Measurements from ENCODE around the gene MTO1. TPM values are rescaled to one million over a fixed set of nuclear protein-coding genes. Genes with fewer than 3 reads are reported as not detected.
"Not testable (repeated sequence)": the region's sequence is repeated elsewhere in the genome, so short reads cannot be mapped to it uniquely, and the experiment has no call there.

The MTO1 gene
- total RNA-seq, 1 donor from 2014 or later = 25.7 TPM

DNA sequence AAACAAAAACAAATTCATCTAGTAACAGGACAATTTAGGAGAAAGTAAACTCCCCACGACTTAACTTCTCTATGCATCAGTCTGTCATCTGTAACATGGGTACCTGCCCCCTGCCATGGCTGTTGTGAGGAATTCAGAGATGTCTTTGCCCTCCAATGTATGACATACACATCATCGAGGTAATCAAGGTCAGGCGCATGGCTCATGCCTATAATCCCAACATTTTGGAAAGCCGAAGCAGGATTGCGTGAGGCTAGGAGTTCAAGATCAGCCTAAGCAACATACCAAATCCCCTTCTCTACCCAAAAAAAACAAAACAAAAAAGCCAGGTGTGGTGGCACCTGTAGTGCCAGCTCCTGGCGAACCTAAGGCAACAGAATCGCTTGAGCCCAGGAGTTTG lies 50.3 kb downstream of the MTO1 start:
- ATAC-seq (no peak), DNase-seq (no peak)
- Histone ChIP-seq H3K27me3 (ENCODE audit: low read depth) (no peaks in the 10 kb centered on the region), H3K4me1 (peaks cover 22% of the 10 kb centered on the region), H3K9me3 (no peaks in the 10 kb centered on the region), H3K36me3 (peaks cover 35% of the 10 kb centered on the region), H3K4me3 (no peak overlapping the region), H3K27ac (no peak overlapping the region)
- TF ChIP-seq, protein P1, sequence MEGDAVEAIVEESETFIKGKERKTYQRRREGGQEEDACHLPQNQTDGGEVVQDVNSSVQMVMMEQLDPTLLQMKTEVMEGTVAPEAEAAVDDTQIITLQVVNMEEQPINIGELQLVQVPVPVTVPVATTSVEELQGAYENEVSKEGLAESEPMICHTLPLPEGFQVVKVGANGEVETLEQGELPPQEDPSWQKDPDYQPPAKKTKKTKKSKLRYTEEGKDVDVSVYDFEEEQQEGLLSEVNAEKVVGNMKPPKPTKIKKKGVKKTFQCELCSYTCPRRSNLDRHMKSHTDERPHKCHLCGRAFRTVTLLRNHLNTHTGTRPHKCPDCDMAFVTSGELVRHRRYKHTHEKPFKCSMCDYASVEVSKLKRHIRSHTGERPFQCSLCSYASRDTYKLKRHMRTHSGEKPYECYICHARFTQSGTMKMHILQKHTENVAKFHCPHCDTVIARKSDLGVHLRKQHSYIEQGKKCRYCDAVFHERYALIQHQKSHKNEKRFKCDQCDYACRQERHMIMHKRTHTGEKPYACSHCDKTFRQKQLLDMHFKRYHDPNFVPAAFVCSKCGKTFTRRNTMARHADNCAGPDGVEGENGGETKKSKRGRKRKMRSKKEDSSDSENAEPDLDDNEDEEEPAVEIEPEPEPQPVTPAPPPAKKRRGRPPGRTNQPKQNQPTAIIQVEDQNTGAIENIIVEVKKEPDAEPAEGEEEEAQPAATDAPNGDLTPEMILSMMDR (IDR thresholded peaks at IDR 0.05) = no peak
- intact Hi-C loops (cut with DNase I) = no loop called here

DNA sequence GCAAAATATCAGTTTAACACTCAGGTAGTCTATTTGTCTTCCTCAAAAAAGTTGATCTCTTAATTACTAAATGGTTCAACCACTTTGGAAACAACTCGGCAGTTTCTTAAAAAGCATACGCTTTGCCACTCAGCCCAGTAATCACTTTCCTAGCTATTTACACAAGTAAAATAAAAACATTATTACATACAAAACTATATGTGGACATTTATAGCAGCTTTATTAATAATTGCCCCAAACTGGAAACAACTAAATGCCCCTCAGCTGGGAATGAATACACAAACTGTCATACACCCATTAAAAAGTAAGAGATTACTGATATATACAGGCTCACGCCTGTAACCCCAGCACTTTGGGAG lies 51.9 kb downstream of the MTO1 start:
- intact Hi-C loops (cut with DNase I) = no loop called here
- ATAC-seq (peak in 1 of 2 donors; percentile 3), DNase-seq (no peak)
- Histone ChIP-seq H3K27ac (no peak overlapping the region), H3K9me3 (no peaks in the 10 kb centered on the region), H3K27me3 (ENCODE audit: low read depth) (no peaks in the 10 kb centered on the region), H3K4me3 (no peak overlapping the region), H3K4me1 (peaks cover 37% of the 10 kb centered on the region), H3K36me3 (peaks cover 51% of the 10 kb centered on the region)
- TF ChIP-seq, protein P1 (IDR thresholded peaks at IDR 0.05) = no peak

DNA sequence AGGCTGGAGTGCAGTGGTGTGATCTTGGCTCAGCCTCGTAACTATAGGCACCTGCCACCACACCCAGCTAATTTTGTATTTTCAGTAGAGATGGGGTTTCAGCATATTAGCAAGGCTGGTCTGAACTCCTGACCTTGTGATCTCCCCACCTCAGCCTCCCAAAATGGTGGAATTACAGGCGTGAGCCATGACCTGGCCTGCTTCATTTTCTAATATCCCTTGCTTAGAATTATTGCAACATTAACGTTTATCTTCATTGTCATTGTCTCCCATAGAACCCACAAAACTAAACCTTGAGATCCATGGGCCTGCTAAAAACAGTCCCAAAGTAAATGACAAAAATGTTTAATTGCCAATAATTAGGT lies 53.2 kb downstream of the MTO1 start:
- Histone ChIP-seq H3K4me1 (peaks cover 50% of the 10 kb centered on the region), H3K4me3 (no peak overlapping the region), H3K9me3 (no peaks in the 10 kb centered on the region), H3K36me3 (peaks cover 63% of the 10 kb centered on the region), H3K27ac (no peak overlapping the region), H3K27me3 (ENCODE audit: low read depth) (no peaks in the 10 kb centered on the region)
- TF ChIP-seq, protein P1 (IDR thresholded peaks at IDR 0.05) = no peak
- DNase-seq = no peak
- no peak for ATAC-seq
- intact Hi-C loops (cut with DNase I) = loop anchor here (5.0 kb wide), 1 partner anchor 93 kb away; no protein-coding TSS in a partner anchor

DNA sequence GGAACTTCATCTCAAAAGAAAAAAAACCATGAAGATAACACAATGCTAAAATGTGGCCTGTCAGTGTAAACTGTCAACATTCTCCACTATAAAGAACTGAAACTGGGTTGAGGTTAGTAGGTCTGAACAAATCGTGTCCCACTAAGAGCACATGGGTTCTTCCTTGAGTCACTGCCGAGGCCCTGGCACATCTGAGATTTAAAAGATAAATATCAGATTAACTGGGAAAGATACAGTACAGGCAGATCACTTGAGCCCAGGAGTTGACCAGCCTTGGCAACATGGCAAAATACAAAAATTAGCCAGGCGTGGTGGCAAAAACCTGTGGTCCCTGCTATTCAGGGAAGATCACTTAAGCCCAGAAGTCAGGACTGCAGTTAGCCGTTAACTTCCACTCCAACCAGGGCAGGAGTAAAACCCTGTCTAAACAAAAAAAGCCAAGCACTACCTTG lies 53.7 kb downstream of the MTO1 start:
- peaks cover 50% of the 10 kb centered on the region for H3K4me1 ChIP-seq
- peaks cover 68% of the 10 kb centered on the region for H3K36me3 ChIP-seq
- intact Hi-C loops (cut with DNase I) = loop anchor here (5.0 kb wide), 1 partner anchor 92 kb away; no protein-coding TSS in a partner anchor
- H3K27me3 ChIP-seq (ENCODE audit: low read depth) = no peaks in the 10 kb centered on the region
- DNase-seq = no peak
- H3K9me3 ChIP-seq = no peaks in the 10 kb centered on the region
- no peak for ATAC-seq
- peak overlapping the region; percentile 33 for H3K4me3 ChIP-seq
- TF ChIP-seq, protein P1 (IDR thresholded peaks at IDR 0.05) = no peak
- peak overlapping the region; percentile 26 for H3K27ac ChIP-seq

DNA sequence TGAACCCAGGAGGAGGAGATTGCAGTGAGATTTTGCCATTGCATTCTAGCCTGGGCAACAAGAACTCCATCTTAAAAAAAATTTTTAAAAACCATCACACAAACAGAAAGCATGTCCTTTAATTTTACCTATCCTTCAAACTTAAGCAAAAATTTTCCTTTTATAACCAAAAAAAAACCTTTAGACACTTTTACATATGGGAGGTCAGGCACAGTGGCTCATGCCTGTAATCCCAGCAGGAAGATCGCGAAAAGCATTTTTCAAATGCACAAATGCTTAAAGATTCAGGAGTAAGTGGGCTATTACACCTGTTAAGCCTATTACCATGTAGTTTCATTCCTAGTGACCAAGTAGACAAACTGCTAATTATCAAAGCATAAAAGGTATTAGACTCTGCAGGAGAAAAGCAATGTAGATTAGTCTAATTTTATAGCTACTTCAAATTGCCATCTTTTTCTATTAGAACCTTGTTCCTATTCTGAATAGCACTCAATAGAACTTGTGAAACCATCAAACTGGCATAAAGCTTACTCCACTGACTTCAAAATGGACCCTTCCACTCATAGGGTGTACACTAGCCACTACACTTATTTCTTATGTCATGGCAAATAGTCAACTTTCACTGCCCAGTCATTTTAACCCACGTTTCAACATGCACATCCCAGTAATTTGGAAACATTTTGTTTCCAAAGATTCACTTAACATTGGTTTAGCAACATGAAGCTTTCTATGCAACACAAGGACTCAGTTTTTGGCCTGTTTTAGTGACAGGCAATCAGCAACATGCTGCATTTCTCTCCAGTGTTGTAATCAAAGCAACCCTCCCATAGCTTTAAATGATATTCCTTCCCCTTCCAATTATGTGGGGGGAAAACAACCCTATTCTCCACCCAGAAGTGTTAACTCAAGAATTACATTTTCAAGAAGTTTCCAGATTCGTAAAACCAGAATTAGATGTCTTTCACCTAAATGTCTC lies 55.3 kb downstream of the MTO1 start:
- DNase-seq = no peak
- H3K4me3 ChIP-seq = peak overlapping the region; percentile 33
- H3K9me3 ChIP-seq = no peaks in the 10 kb centered on the region
- intact Hi-C loops (cut with DNase I) = loop anchor here (5.0 kb wide), 1 partner anchor 90 kb away; no protein-coding TSS in a partner anchor
- H3K27ac ChIP-seq = no peak overlapping the region
- no peak for ATAC-seq
- no peaks in the 10 kb centered on the region for H3K27me3 ChIP-seq (ENCODE audit: low read depth)
- peaks cover 50% of the 10 kb centered on the region for H3K4me1 ChIP-seq
- TF ChIP-seq, protein P1 (IDR thresholded peaks at IDR 0.05) = no peak
- H3K36me3 ChIP-seq = peaks cover 68% of the 10 kb centered on the region

DNA sequence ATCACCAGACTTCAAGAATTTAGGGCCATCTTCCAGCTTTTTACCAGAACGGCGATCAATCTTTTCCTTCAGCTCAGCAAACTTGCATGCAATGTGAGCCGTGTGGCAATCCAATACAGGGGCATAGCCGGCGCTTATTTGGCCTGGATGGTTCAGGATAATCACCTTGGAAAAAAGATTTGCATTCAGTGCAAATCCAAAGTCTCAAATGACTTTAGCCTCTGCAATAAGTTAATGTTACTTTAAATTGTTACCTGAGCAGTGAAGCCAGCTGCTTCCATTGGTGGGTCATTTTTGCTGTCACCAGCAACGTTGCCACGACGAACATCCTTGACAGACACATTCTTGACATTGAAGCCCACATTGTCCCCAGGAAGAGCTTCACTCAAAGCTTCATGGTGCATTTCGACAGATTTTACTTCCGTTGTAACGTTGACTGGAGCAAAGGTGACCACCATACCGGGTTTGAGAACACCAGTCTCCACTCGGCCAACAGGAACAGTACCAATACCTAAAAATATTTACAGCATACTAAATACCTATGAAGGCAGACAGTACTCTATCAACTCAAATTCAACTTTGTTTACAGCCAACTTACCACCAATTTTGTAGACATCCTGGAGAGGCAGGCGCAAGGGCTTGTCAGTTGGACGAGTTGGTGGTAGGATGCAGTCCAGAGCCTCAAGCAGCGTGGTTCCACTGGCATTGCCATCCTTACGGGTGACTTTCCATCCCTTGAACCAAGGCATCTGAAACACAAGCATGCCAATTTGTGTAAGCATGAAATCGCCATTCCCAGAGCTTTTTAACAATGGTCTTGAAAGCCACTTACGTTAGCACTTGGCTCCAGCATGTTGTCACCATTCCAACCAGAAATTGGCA lies 56.8 kb downstream of the MTO1 start:
- H3K27ac ChIP-seq = peak overlapping the region; percentile 100
- H3K4me3 ChIP-seq = peak overlapping the region; percentile 85
- intact Hi-C loops (cut with DNase I) = loop anchor here (5.0 kb wide), 1 partner anchor 89 kb away; no protein-coding TSS in a partner anchor
- not testable (repeated sequence) for H3K9me3 ChIP-seq; DNase-seq; H3K27me3 ChIP-seq (ENCODE audit: low read depth); ATAC-seq
- H3K4me1 ChIP-seq = peaks cover 65% of the 10 kb centered on the region
- H3K36me3 ChIP-seq = peaks cover 64% of the 10 kb centered on the region

DNA sequence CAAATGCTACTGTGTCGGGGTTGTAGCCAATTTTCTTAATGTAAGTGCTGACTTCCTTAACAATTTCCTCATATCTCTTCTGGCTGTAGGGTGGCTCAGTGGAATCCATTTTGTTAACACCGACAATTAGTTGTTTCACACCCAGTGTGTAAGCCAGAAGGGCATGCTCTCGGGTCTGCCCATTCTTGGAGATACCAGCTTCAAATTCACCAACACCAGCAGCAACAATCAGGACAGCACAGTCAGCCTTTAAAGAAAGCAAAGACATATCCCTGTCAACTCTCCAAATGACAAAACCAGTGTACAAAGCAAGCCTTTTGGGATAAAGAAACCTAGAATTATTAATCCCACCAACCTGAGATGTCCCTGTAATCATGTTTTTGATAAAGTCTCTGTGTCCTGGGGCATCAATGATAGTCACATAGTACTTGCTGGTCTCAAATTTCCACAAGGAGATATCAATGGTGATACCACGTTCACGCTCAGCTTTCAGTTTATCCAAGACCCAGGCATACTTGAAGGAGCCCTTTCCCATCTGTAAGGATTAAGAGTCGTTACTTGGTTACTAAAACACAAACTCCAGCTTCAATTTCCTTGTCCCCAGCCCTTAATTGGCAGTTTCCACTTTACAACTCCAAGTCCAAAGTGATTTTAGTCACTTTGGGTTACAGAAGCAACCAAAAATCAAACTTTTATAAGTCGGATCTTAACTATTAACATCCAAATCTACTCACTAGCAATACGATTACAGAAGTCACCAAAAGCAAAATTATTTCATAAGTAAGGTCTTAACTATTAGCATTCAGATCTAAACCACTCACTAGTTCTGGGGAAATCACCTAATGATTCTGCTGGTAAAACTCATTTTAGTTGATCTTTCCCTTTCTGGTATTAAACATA lies 57.7 kb downstream of the MTO1 start:
- Histone ChIP-seq H3K4me3 (peak overlapping the region; percentile 85), H3K4me1 (peaks cover 69% of the 10 kb centered on the region), H3K36me3 (peaks cover 58% of the 10 kb centered on the region), H3K27ac (peak overlapping the region; percentile 100)
- H3K27me3 ChIP-seq (ENCODE audit: low read depth); DNase-seq; ATAC-seq; H3K9me3 ChIP-seq: not testable (repeated sequence)
- intact Hi-C loops (cut with DNase I) = loop anchor here (5.0 kb wide), 1 partner anchor 88 kb away; no protein-coding TSS in a partner anchor
